GM21786 (cell line): ENCODE results near the gene SMARCC1.
"Not testable (repeated sequence)": the region's sequence is repeated elsewhere in the genome, so short reads cannot be mapped to it uniquely, and the experiment has no call there.

Experiments
- ATAC-seq: cut with Tn5 transposase; IDR thresholded peaks from one replicate; pipeline ENCODE4 v1.9.1; 2021; ENCODE audit not compliant: unreplicated experiment

The SMARCC1 gene

DNA sequence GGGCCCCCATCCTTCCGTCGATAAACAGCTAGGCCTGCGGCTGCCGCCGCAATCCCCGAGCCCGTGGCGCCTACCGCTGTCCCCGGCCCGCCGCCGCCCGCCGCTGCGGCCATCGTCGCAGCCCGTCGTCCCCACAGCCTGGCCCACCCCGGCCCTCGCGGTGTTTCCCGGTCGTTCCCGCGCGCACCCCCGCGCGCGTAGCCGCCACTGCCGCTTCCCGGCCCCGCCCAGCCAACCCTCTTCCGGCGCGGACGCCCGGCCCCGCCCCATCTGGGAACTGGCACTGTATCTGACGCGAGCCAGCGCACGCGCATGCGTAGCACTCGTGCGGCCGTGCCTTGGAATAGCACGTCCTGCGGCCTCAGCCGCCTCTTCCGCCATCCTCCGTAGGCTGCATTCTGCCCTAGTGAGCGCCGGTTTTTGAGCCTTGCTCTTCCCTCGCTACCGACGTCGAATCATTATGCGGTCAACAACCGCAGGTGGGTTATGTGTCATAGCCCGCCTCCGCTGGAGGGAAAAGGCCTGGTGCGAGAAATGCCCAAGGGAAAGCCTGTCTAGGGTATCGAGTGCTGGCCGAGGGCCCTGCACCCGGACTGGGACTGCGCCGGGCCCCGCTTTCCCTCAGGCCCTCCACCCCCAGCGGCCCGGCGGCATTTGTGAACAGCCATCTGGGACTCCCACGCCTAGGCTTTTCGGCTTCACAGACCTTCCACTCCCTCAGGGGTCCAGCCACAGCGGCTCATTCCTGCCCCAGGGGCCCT, at the start of gene SMARCC1:
Gene SMARCC1, minus strand, starts transcription at position 209 of the 761 bp plus-strand sequence. Its CDS starts 96 bp downstream, at position 113.
- ATAC-seq, result peak; percentile 73

DNA sequence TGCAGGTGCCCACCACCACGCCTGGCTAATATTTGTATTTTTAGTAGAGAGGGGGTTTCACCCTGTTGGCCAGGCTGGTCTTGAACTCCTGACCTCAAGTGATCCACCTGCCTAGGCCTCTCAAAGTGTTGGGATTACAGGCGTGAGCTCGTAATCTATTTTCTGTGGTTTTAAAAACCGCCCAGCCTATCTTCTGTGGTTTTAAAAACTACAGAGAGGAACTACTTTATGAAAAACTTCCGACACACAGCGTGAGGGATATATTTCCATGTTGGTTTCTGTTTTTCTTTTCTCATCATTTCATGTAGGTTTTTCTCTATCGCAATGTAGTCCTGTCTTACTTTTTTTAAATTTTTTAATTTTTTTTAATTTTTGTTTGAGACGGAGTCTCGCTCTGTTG, 47.8 kb upstream of the SMARCC1 start:
- not testable (repeated sequence) for ATAC-seq

DNA sequence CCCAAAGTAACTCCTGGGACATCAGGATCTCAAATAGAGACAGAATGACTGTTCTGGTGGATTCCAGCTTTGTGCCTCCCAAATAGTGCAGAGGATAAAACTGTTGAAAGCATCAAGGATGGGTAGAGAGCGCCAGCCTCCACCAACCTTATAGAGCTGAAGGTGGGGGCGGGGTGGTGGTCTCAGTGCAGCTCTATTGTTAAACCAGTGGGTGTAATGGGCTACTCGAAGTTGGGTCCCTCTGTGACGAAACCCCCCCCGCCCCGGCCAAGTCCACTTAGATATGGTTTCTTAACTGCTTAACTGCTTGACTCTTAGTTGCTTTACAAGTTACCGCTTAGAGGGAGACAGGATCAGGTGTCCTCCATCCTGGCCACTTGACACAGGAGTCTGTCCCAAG, 43.9 kb upstream of the SMARCC1 start:
- no peak for ATAC-seq

DNA sequence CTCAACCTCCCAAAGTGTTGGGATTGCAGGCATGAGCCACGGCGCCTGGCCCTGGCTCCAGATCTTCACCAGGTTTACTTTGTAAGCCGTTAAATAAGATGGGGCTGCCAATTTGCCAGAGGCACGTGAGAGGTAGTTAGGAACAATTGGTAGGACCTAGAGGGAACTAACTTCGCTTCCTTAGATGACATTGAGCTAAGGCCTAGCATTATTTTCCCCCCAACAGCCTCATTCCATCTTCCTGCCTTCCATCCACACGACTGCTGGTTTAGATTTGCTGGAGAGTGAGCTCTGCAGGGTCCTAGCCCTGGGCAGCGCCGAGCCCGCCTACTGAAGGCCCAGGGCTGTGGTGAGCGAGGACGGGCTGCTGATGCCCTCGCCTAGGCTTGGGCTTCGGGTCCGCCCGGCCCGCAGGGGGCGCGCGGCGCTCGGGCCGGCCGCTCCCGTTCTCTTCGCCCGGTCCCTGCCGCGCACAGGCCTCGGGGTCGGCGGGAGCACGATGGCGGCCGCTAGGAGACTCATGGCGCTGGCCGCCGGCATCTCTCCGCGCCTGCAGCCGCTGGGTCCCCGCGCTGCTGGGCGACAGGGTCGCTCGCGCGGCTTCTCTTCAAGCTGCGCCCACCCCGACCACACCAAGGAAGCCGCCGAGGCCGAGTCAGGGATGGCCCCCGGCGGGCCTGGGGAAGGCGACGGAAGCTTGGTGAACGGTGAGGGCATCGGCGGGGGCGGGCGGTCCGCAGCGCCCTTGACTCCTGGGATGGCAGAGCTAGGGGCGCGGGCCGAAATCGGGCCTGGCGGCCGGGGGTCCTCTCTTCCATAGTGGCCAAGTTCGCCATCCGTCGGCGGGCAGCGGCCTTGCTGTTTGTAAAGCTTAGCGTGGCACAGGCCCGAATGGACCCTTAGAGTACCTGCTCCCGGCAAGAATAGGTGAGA, 43.1 kb upstream of the SMARCC1 start:
- peak; percentile 85 for ATAC-seq

DNA sequence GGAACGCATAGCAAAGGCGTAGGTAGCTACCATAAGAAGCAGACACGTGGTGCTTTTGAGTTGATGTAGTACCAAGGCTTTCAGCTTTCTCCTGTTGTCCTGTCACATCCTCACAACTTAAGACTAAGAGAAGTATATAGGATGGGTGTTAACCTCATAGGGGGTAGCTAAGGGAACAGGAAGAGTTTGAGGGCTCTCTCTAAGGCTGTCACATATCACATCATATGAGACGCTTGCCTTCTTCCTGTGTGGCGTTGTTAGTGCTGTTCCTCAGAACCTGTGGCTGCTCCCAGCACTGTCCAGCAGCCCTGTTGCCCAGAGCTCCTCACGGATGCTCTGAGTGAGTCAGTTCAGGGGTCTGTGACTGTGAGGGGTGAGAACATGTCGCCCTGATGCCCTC, 35.9 kb upstream of the SMARCC1 start:
- no peak for ATAC-seq

DNA sequence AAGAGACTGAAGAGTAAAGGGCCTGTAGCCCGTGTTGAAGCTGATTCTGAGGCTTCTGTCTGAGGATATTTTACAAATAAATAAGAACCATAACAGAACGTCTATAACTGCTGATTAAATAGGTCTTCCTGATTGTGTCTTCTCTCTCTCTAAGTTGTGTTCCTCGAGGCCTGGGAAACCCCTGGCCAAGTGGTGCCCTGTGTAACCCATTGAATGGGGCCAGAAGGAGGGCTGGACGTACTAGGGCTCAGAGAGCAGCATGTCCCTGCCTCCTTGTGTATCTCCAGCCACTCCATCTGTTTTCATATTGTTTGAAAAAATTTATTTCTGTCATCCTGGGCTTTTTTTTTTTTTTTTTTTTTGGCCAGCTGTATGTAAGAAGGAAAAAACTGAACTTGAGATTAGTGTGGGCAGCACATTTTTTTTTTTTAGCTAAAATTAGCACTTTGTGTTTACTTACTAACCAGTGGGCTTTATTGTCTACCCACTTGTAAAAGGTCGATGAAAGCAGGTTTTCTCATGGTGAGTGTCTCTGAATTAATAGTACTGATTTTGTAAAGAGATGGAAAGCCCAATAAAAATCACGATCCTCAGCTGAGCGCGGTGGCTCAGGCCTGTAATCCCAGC, 32.0 kb upstream of the SMARCC1 start:
- no peak for ATAC-seq

DNA sequence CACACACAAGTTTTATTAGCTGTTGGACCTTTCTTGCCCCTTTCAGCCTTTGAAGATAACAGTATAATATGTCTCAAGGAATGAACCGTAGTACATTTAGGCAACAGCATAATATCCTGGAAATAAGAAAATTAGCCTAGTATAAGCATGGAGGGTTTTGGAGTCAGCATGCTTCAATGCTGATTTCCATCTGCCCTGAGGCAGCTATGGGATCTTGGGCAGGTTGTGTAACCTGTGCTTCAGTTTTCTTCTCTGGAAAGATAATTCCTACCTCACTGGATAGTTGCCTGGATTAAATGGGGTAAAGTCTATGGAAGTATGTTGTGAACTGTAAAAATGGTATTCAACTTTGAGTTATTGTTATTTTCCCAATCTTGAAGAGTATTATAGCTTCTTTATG, 22.9 kb upstream of the SMARCC1 start:
- no peak for ATAC-seq

DNA sequence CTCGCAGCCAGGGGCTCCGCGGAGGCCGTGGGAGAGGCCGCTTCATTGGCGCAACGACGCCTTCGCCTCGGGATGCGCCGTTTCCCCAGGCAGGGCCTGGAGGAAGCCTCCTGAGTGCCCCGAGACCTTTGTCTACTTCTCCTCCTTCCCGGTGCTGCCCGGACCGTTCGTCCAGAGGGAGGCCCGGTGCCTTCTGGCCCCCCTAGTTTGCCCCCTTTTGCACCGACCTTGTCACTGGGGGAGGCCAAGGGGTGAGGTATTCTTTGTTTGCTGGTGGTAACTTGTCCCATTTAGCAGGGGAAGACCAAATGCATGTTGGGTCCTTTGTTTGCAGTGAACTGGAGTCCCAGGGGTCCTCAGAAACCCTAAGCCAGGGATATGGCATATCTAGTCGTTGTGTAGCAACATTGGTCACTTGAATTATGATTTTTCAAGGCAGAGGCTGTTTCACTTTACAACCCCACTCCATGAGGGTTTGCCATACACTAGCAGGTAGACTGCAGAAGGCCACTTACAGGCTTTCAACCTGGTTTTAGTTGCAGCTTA, 21.9 kb upstream of the SMARCC1 start:
- no peak for ATAC-seq

DNA sequence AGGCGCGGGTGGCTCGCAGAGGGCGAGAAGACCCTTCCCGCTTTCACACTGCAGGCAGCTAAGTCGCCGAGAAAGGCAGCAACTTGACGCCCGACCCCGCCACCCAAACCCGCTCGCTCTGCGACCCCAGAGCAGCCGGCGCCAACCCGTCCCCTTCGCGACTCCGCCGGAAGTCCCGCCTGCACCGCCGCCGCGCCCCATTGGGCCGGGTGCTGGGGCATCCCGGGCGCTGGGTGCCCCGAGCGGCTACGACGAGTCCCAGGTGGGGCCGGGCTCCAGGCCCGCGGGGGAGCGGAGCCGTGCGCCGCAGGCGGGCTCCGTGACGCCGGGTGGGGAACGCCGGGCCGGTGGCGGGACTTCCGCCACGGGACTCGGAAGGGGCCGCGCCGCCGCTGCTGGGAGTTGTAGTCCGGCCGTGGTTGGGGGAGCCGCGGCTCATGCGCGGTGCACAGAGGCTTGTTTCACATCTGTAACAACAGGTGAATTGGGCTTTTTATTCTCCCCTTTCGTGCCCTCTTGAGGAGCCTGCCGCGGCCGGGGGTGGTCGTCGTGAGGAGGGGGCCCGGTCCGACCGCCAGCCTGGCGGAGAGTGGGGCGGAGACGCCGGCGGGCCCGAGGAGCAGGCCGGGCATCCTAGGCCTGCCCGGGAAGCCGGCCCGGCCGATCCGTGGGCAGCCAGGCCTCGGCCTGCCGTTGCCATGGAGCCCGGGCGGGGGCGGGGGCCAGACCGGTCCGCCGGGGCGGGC, 21.2 kb upstream of the SMARCC1 start, which contains the start of gene DHX30:
Gene DHX30, plus strand, starts transcription at position 405 of the 746 bp plus-strand sequence. CDS start 7,546 bp downstream, outside the sequence.
- ATAC-seq, result peak; percentile 90

DNA sequence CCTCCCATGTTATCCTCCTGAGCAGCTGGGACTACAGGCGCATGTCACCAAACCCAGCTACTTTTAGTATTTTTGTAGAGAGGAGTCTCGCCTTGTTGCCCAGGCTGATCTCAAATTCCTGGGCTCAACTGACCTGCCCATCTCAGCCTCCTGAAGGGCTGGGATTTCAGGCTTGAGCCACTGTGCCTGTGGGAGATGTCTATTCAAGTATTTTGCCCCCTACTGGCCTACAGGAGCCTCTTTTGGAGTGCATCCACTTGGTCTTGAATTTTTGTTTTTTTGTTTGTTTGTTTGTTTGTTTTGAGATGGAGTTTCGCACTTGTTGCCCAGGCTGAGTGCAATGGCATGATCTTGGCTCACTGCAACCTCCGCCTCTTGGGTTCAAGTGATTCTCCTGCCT, 18.0 kb upstream of the SMARCC1 start:
- no peak for ATAC-seq

DNA sequence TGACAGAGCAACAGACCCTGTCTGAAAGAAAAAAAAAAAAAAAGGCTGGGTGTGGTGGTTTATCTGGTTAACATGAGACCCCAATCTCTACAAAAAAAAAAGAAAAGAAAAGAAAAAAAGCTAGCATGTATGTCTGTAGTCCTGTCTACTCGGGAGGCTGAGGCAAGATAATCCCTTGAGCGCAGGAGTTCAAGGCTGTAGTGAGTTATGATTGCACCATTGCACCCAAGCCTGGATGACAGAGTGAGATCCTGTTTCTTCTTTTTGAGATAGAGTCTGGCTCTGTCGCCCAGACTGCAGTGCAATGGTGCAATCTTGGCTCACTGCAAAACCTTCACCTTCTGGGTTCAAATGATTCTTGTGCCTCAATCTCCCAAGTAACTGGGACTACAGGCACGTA, 12.9 kb upstream of the SMARCC1 start:
- ATAC-seq, result no peak

DNA sequence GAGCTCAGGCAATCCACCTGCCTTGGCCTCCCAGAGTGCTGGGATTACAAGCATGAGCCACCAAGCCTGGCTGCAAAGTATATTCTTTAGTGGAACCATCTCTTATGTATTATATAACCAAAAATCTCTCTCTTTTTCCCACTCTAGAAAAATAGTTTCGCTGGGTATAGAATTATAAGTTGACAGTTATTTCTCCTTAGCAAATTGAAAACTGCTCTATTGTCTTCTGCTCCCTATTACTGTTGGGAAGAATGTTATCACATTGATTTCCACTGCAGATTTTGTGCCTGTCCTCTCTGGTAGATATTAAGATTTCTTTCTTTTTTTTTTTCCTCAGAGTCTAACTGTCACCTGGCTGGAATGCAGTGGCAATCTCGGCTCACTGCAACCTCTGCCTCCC, 11.0 kb upstream of the SMARCC1 start:
- ATAC-seq, result no peak

DNA sequence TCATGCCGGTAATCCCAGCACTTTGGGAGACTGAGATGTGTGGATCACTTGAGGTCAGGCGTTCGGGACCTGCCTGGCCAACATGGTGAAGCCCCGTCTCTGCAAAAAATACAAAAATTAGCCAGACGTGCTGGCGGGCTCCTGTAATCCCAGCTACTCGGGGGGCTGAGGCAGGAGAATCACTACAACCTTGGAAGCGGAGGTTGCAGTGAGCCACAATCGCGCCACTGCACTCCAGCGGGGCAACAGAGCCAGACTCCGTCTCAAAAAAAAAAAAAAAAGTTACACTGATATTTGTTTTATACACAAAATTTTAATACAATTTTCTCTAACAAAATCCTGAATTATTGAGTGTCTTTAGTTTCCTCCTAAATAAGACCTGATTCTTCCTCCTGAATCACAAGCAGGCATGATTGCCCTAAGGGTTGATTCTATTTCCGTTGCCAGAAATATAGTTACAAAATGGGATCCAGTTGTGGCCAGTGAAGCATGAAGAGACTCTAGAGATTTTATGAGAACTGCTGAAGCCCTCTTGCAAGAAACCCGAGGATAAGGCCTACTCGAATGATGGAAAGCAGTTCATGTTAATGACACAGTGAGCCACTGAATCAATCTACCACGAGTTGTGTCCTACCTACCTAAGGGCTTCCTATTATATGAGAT, 9.6 kb upstream of the SMARCC1 start:
- ATAC-seq, result no peak

DNA sequence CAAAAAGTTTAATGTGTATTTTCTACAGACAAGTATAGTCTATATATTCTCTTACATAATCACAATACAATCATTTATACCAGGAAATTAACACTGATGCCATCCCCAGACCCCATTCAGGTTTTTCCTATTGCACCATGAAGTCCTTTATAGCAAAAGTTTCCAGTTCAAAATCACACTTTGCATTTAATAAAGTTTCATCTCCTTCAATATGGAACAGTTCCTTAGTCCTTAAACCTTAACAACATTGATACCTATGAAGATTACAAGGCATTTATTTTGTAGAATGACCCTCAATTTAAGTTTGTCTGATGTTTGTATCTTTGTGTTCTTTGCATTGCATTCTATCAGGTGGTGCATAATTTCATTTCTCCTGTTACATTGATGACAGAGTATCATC, 2.0 kb upstream of the SMARCC1 start:
- ATAC-seq, result no peak

DNA sequence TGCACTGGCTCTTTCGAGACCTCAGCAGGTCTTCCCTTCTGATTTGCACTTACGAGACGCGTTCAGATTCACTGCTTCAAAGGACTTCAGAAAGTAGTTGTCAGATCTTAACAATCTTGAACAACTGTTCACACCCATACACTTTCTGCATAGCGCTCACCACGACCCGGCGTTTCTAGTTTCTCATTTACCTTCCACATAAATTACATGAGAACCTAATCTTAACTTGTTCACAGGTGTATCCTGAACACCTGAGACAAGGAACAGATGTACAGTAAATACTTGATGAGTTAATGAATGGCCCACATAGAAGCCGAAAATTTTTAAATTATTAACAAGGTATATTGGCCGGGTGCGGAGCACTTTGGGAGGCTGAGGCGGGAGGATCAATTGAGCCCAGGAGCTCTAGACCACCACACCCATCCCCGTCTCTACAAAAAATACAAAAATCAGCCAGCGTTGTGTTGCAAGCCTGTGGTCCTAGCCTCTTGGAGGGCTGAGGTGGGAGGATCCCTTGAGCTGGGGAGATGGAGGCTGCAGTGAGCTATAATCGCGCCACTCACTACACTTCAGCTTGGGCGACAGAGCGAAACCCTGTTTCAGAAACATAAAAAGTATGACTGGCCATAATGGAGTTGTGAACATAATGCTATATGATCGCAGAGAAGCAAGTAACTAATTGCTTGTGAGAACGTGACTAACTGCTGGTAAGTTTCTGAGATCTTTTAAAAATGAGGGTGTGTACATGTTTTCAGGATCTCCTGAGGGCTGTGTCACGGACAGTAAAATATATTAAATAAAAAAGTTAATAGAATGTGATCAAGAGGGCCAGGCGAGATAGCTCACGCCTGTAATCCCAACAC, 984 bp upstream of the SMARCC1 start:
- no peak for ATAC-seq

DNA sequence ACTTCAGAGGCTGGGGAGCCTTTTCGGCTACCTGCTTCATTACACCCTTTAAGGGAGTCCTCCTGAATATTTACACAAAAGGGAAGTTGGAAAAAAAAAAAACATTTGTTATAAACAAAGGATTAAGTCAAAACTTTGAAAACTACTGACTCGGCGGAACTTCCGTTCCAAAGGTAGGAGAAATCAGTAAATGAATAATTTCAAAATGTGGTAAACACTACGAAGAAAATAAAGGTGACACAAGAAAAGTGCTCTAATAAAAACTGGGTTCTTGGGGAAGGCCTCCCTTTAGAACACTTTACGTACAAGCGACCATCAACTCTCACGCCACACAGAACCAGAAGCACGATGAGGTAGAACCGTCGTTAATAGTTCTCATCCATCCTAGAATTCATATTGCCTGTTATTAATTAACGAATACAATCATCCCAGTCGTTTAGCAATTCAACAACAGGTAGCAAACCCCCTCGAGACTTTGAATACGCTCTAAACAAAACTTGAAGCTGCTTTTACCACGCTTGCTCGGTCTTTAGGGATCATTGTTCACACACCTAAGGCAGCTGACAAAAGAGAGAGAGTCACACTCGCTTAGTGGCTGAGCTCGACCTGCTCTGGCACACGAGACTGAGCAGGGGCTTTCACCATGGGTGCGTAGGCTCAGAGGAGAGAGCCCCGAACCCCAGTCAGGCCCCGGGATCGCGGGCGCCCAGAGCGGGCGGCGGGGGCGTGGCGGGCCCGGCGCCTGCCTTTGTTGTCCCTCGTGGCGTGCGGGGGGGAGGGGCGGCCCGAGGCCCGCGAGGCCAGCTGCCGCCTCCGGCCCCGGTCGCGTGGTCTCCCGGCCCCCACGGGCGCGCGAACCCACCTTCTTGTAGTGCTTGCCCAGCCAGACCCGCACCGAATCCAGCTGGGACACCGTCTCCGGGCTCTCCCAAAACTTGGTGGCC, 680 bp downstream of the SMARCC1 start:
- ATAC-seq, result peak; percentile 19

DNA sequence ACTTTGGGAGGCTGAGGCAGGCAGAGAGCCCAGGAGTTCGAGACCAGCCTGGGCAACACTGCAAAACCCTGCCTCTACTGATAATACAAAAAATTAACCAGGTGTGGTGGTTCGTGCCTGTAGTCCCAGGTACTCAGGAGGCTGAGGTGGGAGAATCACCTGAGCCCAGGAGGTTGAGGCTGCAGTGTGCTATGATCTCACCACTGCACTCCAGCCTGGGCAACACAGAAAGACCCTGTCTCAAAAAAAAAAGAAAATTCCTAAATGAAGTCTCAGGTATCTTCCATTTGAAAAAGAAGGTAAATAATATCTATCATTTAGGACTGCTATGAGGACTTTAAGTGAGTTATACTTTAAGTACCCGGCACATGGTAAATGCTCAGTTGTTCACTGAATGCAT, 2.9 kb downstream of the SMARCC1 start:
- ATAC-seq, result no peak

DNA sequence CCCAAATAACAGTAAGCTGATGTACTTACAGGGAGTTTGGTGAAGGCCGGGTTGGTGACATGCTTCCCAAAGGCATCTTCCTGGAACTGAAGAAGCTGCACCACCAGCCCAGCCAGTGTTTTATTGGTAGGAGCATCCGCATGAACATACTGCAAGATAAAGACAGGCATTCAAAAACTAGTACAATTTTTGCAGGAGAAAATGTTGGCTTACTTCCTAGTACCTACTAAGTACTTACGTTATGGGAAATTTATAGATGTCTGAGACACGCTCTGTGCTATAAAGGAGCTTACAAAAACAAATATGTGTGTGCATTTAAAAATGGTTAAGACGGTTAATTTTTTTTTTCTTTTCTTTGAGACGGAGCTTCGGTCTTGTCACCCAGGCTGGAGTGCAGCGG, 8.9 kb downstream of the SMARCC1 start:
- no peak for ATAC-seq
